HepG2 (cell line): ENCODE data around the gene ZG16. TPM values are rescaled to one million over a fixed set of nuclear protein-coding genes. Genes with fewer than 3 reads are reported as not detected.

ENCODE experiments used
- BCLAF1 ChIP-seq: fragments of 450-650 bp; IDR thresholded peaks from 2 replicates; pipeline ENCODE4 v1.6.1; 2017; ENCODE audit warnings: mild to moderate bottlenecking
- CHCHD3 ChIP-seq: sonication (generic); formaldehyde crosslinking; IDR thresholded peaks from 2 replicates; pipeline ENCODE4 v1.8.0; 2022; ENCODE audit warnings: mild to moderate bottlenecking, missing genetic modification reagents, moderate library complexity
- FOXO1 ChIP-seq: sonication (generic); formaldehyde crosslinking; IDR thresholded peaks from 2 replicates; pipeline ENCODE4 v1.4.0; 2020; ENCODE audit warnings: missing genetic modification reagents
- HMG20A ChIP-seq: IDR thresholded peaks from 2 replicates; pipeline ENCODE4 v1.6.1; 2016; ENCODE audit warnings: borderline replicate concordance
- JDP2 ChIP-seq: sonication (generic); formaldehyde crosslinking; IDR thresholded peaks from 2 replicates; pipeline ENCODE4 v1.8.1; 2022; ENCODE audit warnings: missing genetic modification reagents, borderline replicate concordance
- KDM5A ChIP-seq: fragments of 200-600 bp; sonication (generic); IDR thresholded peaks from 2 replicates; pipeline ENCODE4 v1.7.0; 2018; ENCODE audit warnings: antibody characterized with exemption, mild to moderate bottlenecking, low read length, borderline replicate concordance
- NR2C2 ChIP-seq: sonication (generic); formaldehyde crosslinking; IDR thresholded peaks from 2 replicates; pipeline ENCODE4 v1.4.0; 2020; ENCODE audit warnings: missing genetic modification reagents, mild to moderate bottlenecking, moderate library complexity, borderline replicate concordance
- RELA ChIP-seq: sonication (generic); formaldehyde crosslinking; IDR thresholded peaks from 2 replicates; pipeline ENCODE4 v1.4.0; 2020; ENCODE audit warnings: missing genetic modification reagents
- SIN3A ChIP-seq: IDR thresholded peaks from 2 replicates; pipeline ENCODE4 v1.6.1; 2011; ENCODE audit warnings: low read depth, mild to moderate bottlenecking, control low read depth, low read length, borderline replicate concordance
- SNAI1 ChIP-seq: sonication (generic); formaldehyde crosslinking; IDR thresholded peaks from 2 replicates; pipeline ENCODE4 v1.5.0; 2020; ENCODE audit warnings: mild to moderate bottlenecking, missing genetic modification reagents, borderline replicate concordance
- SNRNP70 ChIP-seq: fragments of 200-400 bp; formaldehyde crosslinking; IDR thresholded peaks from 2 replicates; pipeline ENCODE4 v1.6.1; 2017; ENCODE audit warnings: mild to moderate bottlenecking, low read depth, low read length, moderate library complexity
- SP4 ChIP-seq: sonication (generic); formaldehyde crosslinking; IDR thresholded peaks from 2 replicates; pipeline ENCODE4 v1.8.1; 2023; ENCODE audit warnings: mild to moderate bottlenecking, missing genetic modification reagents
- XBP1 ChIP-seq: sonication (generic); formaldehyde crosslinking; IDR thresholded peaks from 2 replicates; pipeline ENCODE4 v1.5.0; 2020; ENCODE audit warnings: missing genetic modification reagents
- YEATS2 ChIP-seq: sonication (generic); formaldehyde crosslinking; IDR thresholded peaks from 2 replicates; pipeline ENCODE4 v1.4.0; 2020; ENCODE audit warnings: missing genetic modification reagents, borderline replicate concordance
- ZNF263 ChIP-seq: sonication (generic); formaldehyde crosslinking; IDR thresholded peaks from 2 replicates; pipeline ENCODE4 v1.4.0; 2020; ENCODE audit warnings: missing genetic modification reagents
- ZNF430 ChIP-seq: sonication (generic); formaldehyde crosslinking; IDR thresholded peaks from 2 replicates; pipeline ENCODE4 v1.9.0; 2021; ENCODE audit warnings: mild to moderate bottlenecking, missing genetic modification reagents
- ZNF543 ChIP-seq: sonication (generic); formaldehyde crosslinking; IDR thresholded peaks from 2 replicates; pipeline ENCODE4 v1.4.0; 2020; ENCODE audit warnings: mild to moderate bottlenecking, missing genetic modification reagents
- ZNF547 ChIP-seq: sonication (generic); formaldehyde crosslinking; IDR thresholded peaks from 2 replicates; pipeline ENCODE4 v1.5.1; 2020; ENCODE audit warnings: mild to moderate bottlenecking, missing genetic modification reagents
- ZNF577 ChIP-seq: sonication (generic); formaldehyde crosslinking; IDR thresholded peaks from 2 replicates; pipeline ENCODE4 v1.4.0; 2020; ENCODE audit warnings: mild to moderate bottlenecking, low read depth, missing genetic modification reagents, borderline replicate concordance
- ZNF598 ChIP-seq: sonication (generic); formaldehyde crosslinking; IDR thresholded peaks from 2 replicates; pipeline ENCODE4 v1.5.1; 2020; ENCODE audit warnings: mild to moderate bottlenecking, missing genetic modification reagents, borderline replicate concordance
- ZNF672 ChIP-seq: sonication (generic); formaldehyde crosslinking; IDR thresholded peaks from 2 replicates; pipeline ENCODE4 v1.8.1; 2022; ENCODE audit warnings: missing genetic modification reagents
- ZSCAN12 ChIP-seq: sonication (generic); formaldehyde crosslinking; IDR thresholded peaks from 2 replicates; pipeline ENCODE4 v1.9.0; 2021; ENCODE audit warnings: mild to moderate bottlenecking, missing genetic modification reagents
- polyA plus RNA-seq, 8 experiments: library from polyadenylated mRNA; depleted of rRNA in 3 of 8; stranded (reverse) in 7 of 8; unstranded in 1 of 8; fragments of >200 nt; fragmentation: Illumina TruSeq in 4 of 8; extraction: Trizol in 4 of 8; gene quantifications; 2 replicates each; pipeline versions ENCODE4 v1.2.1 to v1.2.3, GENCODE V29; 2011 to 2016; ENCODE audit warnings: low read depth in 4 of 8, missing spikeins in 1 of 8, mixed read lengths in 1 of 8; ENCODE audit not compliant: insufficient read depth in 1 of 8
- total RNA-seq, 5 experiments: library from RNA; depleted of rRNA; stranded (reverse); fragments of >200 nt; fragmentation: Illumina TruSeq; extraction: Trizol; gene quantifications; 2 replicates each; pipeline ENCODE4 v1.2.3, GENCODE V29; 2016; ENCODE audit warnings: low read depth in 1 of 5
- TF ChIP-seq, protein P1 (sequence below): sonication (generic); formaldehyde crosslinking; IDR thresholded peaks from 2 replicates; pipeline ENCODE4 v1.8.1; 2022; ENCODE audit warnings: mild to moderate bottlenecking, missing genetic modification reagents
- TF ChIP-seq, protein P2 (sequence below): sonication (generic); formaldehyde crosslinking; IDR thresholded peaks from 2 replicates; pipeline ENCODE4 v1.5.1; 2020; ENCODE audit warnings: missing genetic modification reagents, mild to moderate bottlenecking, borderline replicate concordance

The ZG16 gene
- total and polyA plus RNA-seq, 2 of the 13 experiments (the other 11 are each of a cell fraction or from before 2014, with no cell fraction given): 0.04 to 0.07 TPM

DNA sequence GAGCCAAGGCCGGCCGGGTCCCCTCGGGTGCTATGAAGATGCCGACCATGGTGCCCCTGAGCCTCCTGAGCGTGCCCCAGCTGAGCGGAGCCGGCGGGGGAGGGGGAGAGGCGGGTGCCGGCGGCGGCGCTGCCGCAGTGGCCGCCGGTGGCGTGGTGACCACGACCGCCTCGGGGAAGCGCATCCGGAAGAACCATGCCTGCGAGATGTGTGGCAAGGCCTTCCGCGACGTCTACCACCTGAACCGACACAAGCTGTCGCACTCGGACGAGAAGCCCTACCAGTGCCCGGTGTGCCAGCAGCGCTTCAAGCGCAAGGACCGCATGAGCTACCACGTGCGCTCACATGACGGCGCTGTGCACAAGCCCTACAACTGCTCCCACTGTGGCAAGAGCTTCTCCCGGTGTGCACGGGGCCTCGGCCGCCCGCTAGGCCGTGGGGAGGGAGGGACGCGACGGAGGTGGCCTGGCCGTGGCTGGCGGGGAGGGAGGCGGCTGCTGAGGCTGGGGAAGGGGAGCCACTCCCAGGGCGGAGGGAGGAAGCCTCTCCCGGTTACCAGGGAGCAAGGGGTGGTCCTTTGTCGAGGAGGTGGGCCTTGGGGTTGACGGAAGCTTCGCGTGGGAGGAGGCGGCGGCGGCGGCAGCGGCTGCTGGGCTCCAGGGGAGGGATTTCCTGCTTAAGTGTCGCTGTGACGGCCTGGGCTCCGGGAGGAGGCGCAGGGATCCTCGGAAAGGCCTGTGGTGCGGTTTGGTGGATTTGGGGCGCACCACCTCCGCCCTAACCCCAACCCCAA, 29.6 kb downstream of the ZG16 start (continued):
- TF ChIP-seq, protein P1, sequence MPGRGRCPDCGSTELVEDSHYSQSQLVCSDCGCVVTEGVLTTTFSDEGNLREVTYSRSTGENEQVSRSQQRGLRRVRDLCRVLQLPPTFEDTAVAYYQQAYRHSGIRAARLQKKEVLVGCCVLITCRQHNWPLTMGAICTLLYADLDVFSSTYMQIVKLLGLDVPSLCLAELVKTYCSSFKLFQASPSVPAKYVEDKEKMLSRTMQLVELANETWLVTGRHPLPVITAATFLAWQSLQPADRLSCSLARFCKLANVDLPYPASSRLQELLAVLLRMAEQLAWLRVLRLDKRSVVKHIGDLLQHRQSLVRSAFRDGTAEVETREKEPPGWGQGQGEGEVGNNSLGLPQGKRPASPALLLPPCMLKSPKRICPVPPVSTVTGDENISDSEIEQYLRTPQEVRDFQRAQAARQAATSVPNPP (CRISPR knock-in tag): peak; percentile 56; the same call in 1 of the 2 replicates
- TF ChIP-seq NR2C2: peak; percentile 71
- peak; percentile 90; the same call in 1 of the 2 replicates for TF ChIP-seq ZNF577 (CRISPR knock-in tag)
- peak; percentile 100 for TF ChIP-seq ZNF547 (CRISPR knock-in tag)
- peak; percentile 97 for TF ChIP-seq ZNF672
- TF ChIP-seq, protein P2, sequence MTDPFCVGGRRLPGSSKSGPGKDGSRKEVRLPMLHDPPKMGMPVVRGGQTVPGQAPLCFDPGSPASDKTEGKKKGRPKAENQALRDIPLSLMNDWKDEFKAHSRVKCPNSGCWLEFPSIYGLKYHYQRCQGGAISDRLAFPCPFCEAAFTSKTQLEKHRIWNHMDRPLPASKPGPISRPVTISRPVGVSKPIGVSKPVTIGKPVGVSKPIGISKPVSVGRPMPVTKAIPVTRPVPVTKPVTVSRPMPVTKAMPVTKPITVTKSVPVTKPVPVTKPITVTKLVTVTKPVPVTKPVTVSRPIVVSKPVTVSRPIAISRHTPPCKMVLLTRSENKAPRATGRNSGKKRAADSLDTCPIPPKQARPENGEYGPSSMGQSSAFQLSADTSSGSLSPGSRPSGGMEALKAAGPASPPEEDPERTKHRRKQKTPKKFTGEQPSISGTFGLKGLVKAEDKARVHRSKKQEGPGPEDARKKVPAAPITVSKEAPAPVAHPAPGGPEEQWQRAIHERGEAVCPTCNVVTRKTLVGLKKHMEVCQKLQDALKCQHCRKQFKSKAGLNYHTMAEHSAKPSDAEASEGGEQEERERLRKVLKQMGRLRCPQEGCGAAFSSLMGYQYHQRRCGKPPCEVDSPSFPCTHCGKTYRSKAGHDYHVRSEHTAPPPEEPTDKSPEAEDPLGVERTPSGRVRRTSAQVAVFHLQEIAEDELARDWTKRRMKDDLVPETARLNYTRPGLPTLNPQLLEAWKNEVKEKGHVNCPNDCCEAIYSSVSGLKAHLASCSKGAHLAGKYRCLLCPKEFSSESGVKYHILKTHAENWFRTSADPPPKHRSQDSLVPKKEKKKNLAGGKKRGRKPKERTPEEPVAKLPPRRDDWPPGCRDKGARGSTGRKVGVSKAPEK (CRISPR knock-in tag): peak; percentile 90; the same call in 1 of the 2 replicates
- TF ChIP-seq SIN3A: peak; percentile 55; the same call in 1 of the 2 replicates
- TF ChIP-seq ZNF598 (CRISPR knock-in tag): peak; percentile 100
- peak; percentile 53; the same call in 1 of the 2 replicates for TF ChIP-seq RELA (CRISPR knock-in tag)
- peak; percentile 91 for TF ChIP-seq SP4
- TF ChIP-seq SNRNP70: no peak
- TF ChIP-seq JDP2: peak; percentile 88
- TF ChIP-seq YEATS2: peak; percentile 47; the same call in 1 of the 2 replicates
- 0 out of 2 replicates have a peak, but pooled peaks have one; percentile 66 for TF ChIP-seq HMG20A
- peak; percentile 67 for TF ChIP-seq FOXO1
- TF ChIP-seq KDM5A: 0 out of 2 replicates have a peak, but pooled peaks have one; percentile 24
- TF ChIP-seq ZNF543: peak; percentile 99
- peak; percentile 99 for TF ChIP-seq ZNF430 (CRISPR knock-in tag)
- no peak for TF ChIP-seq BCLAF1
- TF ChIP-seq XBP1 (CRISPR knock-in tag): peak; percentile 94; the same call in 1 of the 2 replicates
- TF ChIP-seq SNAI1 (CRISPR knock-in tag): peak; percentile 99
- TF ChIP-seq ZNF263 (CRISPR knock-in tag): peak; percentile 87
- peak; percentile 99 for TF ChIP-seq CHCHD3
- peak; percentile 98 for TF ChIP-seq ZSCAN12
